K562 (cell line): ENCODE measurements around the gene CPSF4L. TPM values are rescaled to one million over a fixed set of nuclear protein-coding genes. Genes with fewer than 3 reads are reported as not detected.

Experiments used
- ASH1L ChIP-seq: fragments of 450-650 bp; IDR thresholded peaks from 2 replicates; pipeline ENCODE4 v1.6.1; 2018; ENCODE audit warnings: borderline replicate concordance, mild to moderate bottlenecking, low read depth; ENCODE audit not compliant: partially characterized antibody
- ATF7 ChIP-seq: fragments of 450-650 bp; IDR thresholded peaks from 2 replicates; pipeline ENCODE4 v1.7.1; 2014; ENCODE audit warnings: mild to moderate bottlenecking, moderate library complexity
- HES1 ChIP-seq: fragments of 450-650 bp; IDR thresholded peaks from 2 replicates; pipeline ENCODE4 v1.6.1; 2016; ENCODE audit warnings: low read depth, mild to moderate bottlenecking, moderate library complexity
- HNRNPH1 ChIP-seq: fragments of 200-400 bp; formaldehyde crosslinking; optimal IDR thresholded peaks from 2 replicates; pipeline ENCODE3; 2017; ENCODE audit warnings: low read depth, mild to moderate bottlenecking, low read length, moderate library complexity
- ID3 ChIP-seq, 2 experiments: fragments of 250-450 bp in 1 of 2; fragments of 450-650 bp in 1 of 2; sonication (Bioruptor Pico) in 1 of 2; IDR thresholded peaks; 2 replicates each; pipeline versions ENCODE4 v1.6.1 to v1.8.0; 2016 to 2021; ENCODE audit warnings: mild to moderate bottlenecking in 2 of 2, moderate library complexity in 2 of 2, missing compliant biosample characterization in 1 of 2, missing genetic modification characterization in 1 of 2
- NFIX ChIP-seq: fragments of 250-450 bp; sonication (Bioruptor Pico); IDR thresholded peaks from 2 replicates; pipeline ENCODE4 v1.4.0; 2020; ENCODE audit warnings: low read depth, mild to moderate bottlenecking, moderate library complexity
- SAFB2 ChIP-seq: fragments of 200-400 bp; formaldehyde crosslinking; IDR thresholded peaks from 2 replicates; pipeline ENCODE4 v1.6.1; 2018; ENCODE audit warnings: borderline replicate concordance, low read length, low read depth, moderate library complexity; ENCODE audit not compliant: severe bottlenecking
- SREBF2 ChIP-seq: sonication (generic); formaldehyde crosslinking; IDR thresholded peaks from 2 replicates; pipeline ENCODE4 v1.4.0; 2020; ENCODE audit warnings: mild to moderate bottlenecking, missing genetic modification reagents
- STAT5A ChIP-seq: IDR thresholded peaks from 2 replicates; pipeline ENCODE4 v1.6.1; 2012; ENCODE audit warnings: low read length, inconsistent platforms, borderline replicate concordance
- TOE1 ChIP-seq, 2 experiments: fragments of 450-650 bp in 1 of 2; sonication (generic) in 1 of 2; formaldehyde crosslinking in 1 of 2; IDR thresholded peaks; 2 replicates each; pipeline versions ENCODE4 v1.7.1 to v1.8.0; 2016 to 2022; ENCODE audit warnings: borderline replicate concordance in 2 of 2, mild to moderate bottlenecking in 2 of 2, antibody characterized with exemption in 1 of 2, inconsistent platforms in 1 of 2, low read depth in 1 of 2, missing genetic modification reagents in 1 of 2, moderate library complexity in 1 of 2
- UBTF ChIP-seq, 2 experiments: IDR thresholded peaks; 2 replicates each; pipeline ENCODE4 v1.6.1; 2012; ENCODE audit warnings: improper control_type of control experiment in 2 of 2, low read depth in 2 of 2, low read length in 2 of 2, borderline replicate concordance in 1 of 2
- VEZF1 ChIP-seq: fragments of 200-800 bp; sonication (Bioruptor generic); IDR thresholded peaks from 2 replicates; pipeline ENCODE4 v1.6.1; 2017; ENCODE audit warnings: missing genetic modification characterization, missing compliant biosample characterization
- ZNF174 ChIP-seq: fragments of 250-450 bp; sonication (Bioruptor Pico); IDR thresholded peaks from 2 replicates; pipeline ENCODE4 v1.4.0; 2020; ENCODE audit warnings: mild to moderate bottlenecking
- polyA plus RNA-seq, 8 experiments: library from polyadenylated mRNA; depleted of rRNA in 4 of 8; stranded (reverse) in 5 of 8; unstranded in 3 of 8; fragments of >200 nt; fragmentation: Nextera tagmentation in 2 of 8; fragmentation: Illumina TruSeq in 1 of 8; extraction: Ambion mirVana in 2 of 8; extraction: Trizol in 1 of 8; gene quantifications; 2 replicates each; pipeline versions ENCODE4 v1.2.1 to v1.2.3, GENCODE V29; 2011 to 2014; ENCODE audit warnings: inconsistent platforms in 1 of 8, missing spikeins in 1 of 8
- total RNA-seq, 7 experiments: library from RNA; depleted of rRNA in 6 of 7; stranded (reverse); fragments of >200 nt in 6 of 7; fragmentation: Illumina TruSeq in 2 of 7; extraction: Trizol in 2 of 7; gene quantifications; 2 replicates each; pipeline versions ENCODE4 v1.2.1 to v1.2.3, GENCODE V29; 2011 to 2021; ENCODE audit warnings: low replicate concordance in 1 of 7

The CPSF4L gene
- total and polyA plus RNA-seq, 9 of the 15 experiments (the other 6 are each of a cell fraction or from before 2014, with no cell fraction given), result not detected

GRCh38 chr17:73304438-73304837 lies 42.8 kb upstream of the CPSF4L start (continued):
- TF ChIP-seq TOE1 (IDR thresholded peaks at IDR 0.05; ENCODE audit: borderline replicate concordance) (no peak), TOE1 (CRISPR knock-in tag; IDR thresholded peaks at IDR 0.05; ENCODE audit: borderline replicate concordance, low read depth) (no peak), ZNF174 (CRISPR knock-in tag) (no peak), UBTF (IDR thresholded peaks at IDR 0.05; ENCODE audit: borderline replicate concordance in 1 of 2, low read depth in 2 of 2, low read length in 2 of 2) (0 out of 4 replicates have a peak, but pooled peaks of 1 of the 2 experiments have one; percentile 6), ATF7 (no peak), HNRNPH1 (no peak), ID3 (CRISPR knock-in tag; IDR thresholded peaks at IDR 0.05) (no peak), ID3 (tag; IDR thresholded peaks at IDR 0.05) (no peak), VEZF1 (CRISPR knock-in tag) (peak; percentile 3; the same call in 1 of the 2 replicates), STAT5A (no peak), SAFB2 (no peak), ASH1L (no peak), NFIX (CRISPR knock-in tag) (no peak), HES1 (0 out of 2 replicates have a peak, but pooled peaks have one; percentile 38), SREBF2 (CRISPR knock-in tag) (no peak)
